H1 (cell line): ENCODE measurements around the gene DRC3. TPM values are rescaled to one million over a fixed set of nuclear protein-coding genes. Genes with fewer than 3 reads are reported as not detected.

Source experiments
- CTCF ChIA-PET: fragments of 300-600 bp; sonication (Branson Sonifier 250); formaldehyde crosslinking; loops from one replicate; lab custom pipeline; 2021; ENCODE audit not compliant: partially characterized antibody; lab: Charles Lee
- POLR2A ChIA-PET: fragments of 300-600 bp; sonication (Branson Sonifier 250); formaldehyde crosslinking; loops from one replicate; lab custom pipeline; 2021; ENCODE audit warnings: inconsistent platforms; ENCODE audit not compliant: partially characterized antibody; lab: Charles Lee
- DNase-seq, 2 experiments: peaks; one replicate each; pipeline versions ENCODE4 v3.0.0 to v3.0.0-alpha.2; 2010 to 2022; ENCODE audit warnings: low spot score in 2 of 2, low read depth in 1 of 2, mixed read lengths in 1 of 2
- FAIRE-seq: peaks from 2 replicates; lab custom pipeline; 2011; peaks lifted over from hg19 to GRCh38; lab: Jason Lieb, UNC
- H2AFZ ChIP-seq: 2 replicates; pipeline ENCODE4 v1.8.1; 2012; ENCODE audit warnings: low read length, inconsistent platforms
- H2AK5ac ChIP-seq: 2 replicates; pipeline ENCODE4 v1.6.1; 2013; ENCODE audit warnings: low read depth, low read length
- H2BK120ac ChIP-seq: replicated peaks from 2 replicates; pipeline ENCODE3; 2013; ENCODE audit warnings: low read depth, low read length, inconsistent platforms
- H2BK12ac ChIP-seq: 2 replicates; pipeline ENCODE4 v1.6.1; 2013; ENCODE audit warnings: low read depth, low read length
- H2BK15ac ChIP-seq: 2 replicates; pipeline ENCODE4 v1.6.1; 2013; ENCODE audit warnings: low read length
- H2BK20ac ChIP-seq: 2 replicates; pipeline ENCODE4 v1.6.1; 2013; ENCODE audit warnings: low read length
- H2BK5ac ChIP-seq: 2 replicates; pipeline ENCODE4 v1.6.1; 2013; ENCODE audit warnings: low read depth, low read length
- H3K14ac ChIP-seq: 2 replicates; pipeline ENCODE4 v1.6.1; 2013; ENCODE audit warnings: inconsistent platforms; ENCODE audit not compliant: insufficient read length
- H3K18ac ChIP-seq: 2 replicates; pipeline ENCODE4 v1.6.1; 2013; ENCODE audit warnings: low read length; ENCODE audit errors: extremely low read depth
- H3K23ac ChIP-seq: 2 replicates; pipeline ENCODE4 v1.6.1; 2013; ENCODE audit warnings: inconsistent platforms; ENCODE audit not compliant: insufficient read length
- H3K23me2 ChIP-seq: 2 replicates; pipeline ENCODE4 v1.6.1; 2013; ENCODE audit warnings: low read depth, low read length
- H3K27ac ChIP-seq: 2 replicates; pipeline ENCODE4 v1.6.1; 2011; ENCODE audit warnings: low read depth, low read length, inconsistent platforms
- H3K27me3 ChIP-seq, 4 experiments: replicated peaks in 1 of 4; 1 replicate in 1 of 4; 2 replicates in 3 of 4; pipeline versions ENCODE4 v1.6.1 to v1.8.1; 2011 to 2013; ENCODE audit warnings: low read length in 3 of 4, mild to moderate bottlenecking in 3 of 4, inconsistent platforms in 2 of 4, mixed read lengths in 2 of 4, moderate library complexity in 1 of 4; ENCODE audit not compliant: control insufficient read depth in 3 of 4, insufficient read depth in 3 of 4; ENCODE audit errors: extremely low read depth in 1 of 4
- H3K36me3 ChIP-seq, 4 experiments: 2 replicates each; pipeline versions ENCODE4 v1.6.1 to v1.8.1; 2011 to 2013; ENCODE audit warnings: mild to moderate bottlenecking in 4 of 4, low read length in 3 of 4, moderate library complexity in 2 of 4, control low read depth in 1 of 4, inconsistent platforms in 1 of 4; ENCODE audit not compliant: insufficient read depth in 4 of 4, control insufficient read depth in 2 of 4
- H3K4ac ChIP-seq: replicated peaks from 2 replicates; pipeline ENCODE3; 2013; ENCODE audit warnings: low read length, low read depth, mixed read lengths, inconsistent platforms; ENCODE audit not compliant: insufficient read length
- H3K4me1 ChIP-seq, 4 experiments: replicated peaks in 1 of 4; 1 replicate in 1 of 4; 2 replicates in 3 of 4; pipeline versions ENCODE4 v1.6.1 to v1.8.1; 2011 to 2013; ENCODE audit warnings: low read length in 3 of 4, inconsistent platforms in 2 of 4, mixed read lengths in 1 of 4; ENCODE audit not compliant: insufficient read depth in 4 of 4, control insufficient read depth in 3 of 4
- H3K4me2 ChIP-seq, 2 experiments: 2 replicates each; pipeline versions ENCODE4 v1.6.1 to v1.8.1; 2011 to 2013; ENCODE audit warnings: low read depth in 2 of 2, low read length in 2 of 2, control low read depth in 1 of 2, inconsistent platforms in 1 of 2, mild to moderate bottlenecking in 1 of 2; ENCODE audit not compliant: insufficient read depth in 1 of 2
- H3K4me3 ChIP-seq, 4 experiments: fragments of 200-600, 300-600 bp in 1 of 4; sonication (generic), shearing (Covaris generic), sonication (Bioruptor Twin) in 1 of 4; 2 replicates each; pipeline versions ENCODE4 v1.5.1 to v1.8.1; 2011 to 2016; ENCODE audit warnings: low read length in 4 of 4, low read depth in 3 of 4, control low read depth in 2 of 4, inconsistent platforms in 2 of 4, mild to moderate bottlenecking in 2 of 4, mixed read lengths in 1 of 4, moderate library complexity in 1 of 4; ENCODE audit not compliant: insufficient read depth in 2 of 4; ENCODE audit errors: extremely low read depth in 1 of 4
- H3K56ac ChIP-seq: replicated peaks from 2 replicates; pipeline ENCODE3; 2013; ENCODE audit warnings: low read depth, mild to moderate bottlenecking, mixed read lengths, low read length, inconsistent platforms; ENCODE audit not compliant: insufficient read length
- H3K79me1 ChIP-seq: 2 replicates; pipeline ENCODE4 v1.6.1; 2013; ENCODE audit warnings: low read depth, low read length, control low read depth
- H3K79me2 ChIP-seq, 2 experiments: 2 replicates each; pipeline versions ENCODE4 v1.6.1 to v1.8.1; 2012 to 2013; ENCODE audit warnings: low read length in 2 of 2, mild to moderate bottlenecking in 2 of 2, inconsistent platforms in 1 of 2; ENCODE audit not compliant: insufficient read depth in 2 of 2, control insufficient read depth in 1 of 2
- H3K9ac ChIP-seq, 4 experiments: replicated peaks in 1 of 4; 1 replicate in 1 of 4; 2 replicates in 3 of 4; pipeline versions ENCODE4 v1.6.1 to v1.8.1; 2011 to 2013; ENCODE audit warnings: low read depth in 3 of 4, low read length in 3 of 4, control low read depth in 2 of 4, mild to moderate bottlenecking in 2 of 4, moderate library complexity in 2 of 4, inconsistent platforms in 1 of 4; ENCODE audit errors: extremely low read depth in 1 of 4
- H3K9me3 ChIP-seq, 2 experiments: 2 replicates each; pipeline versions ENCODE4 v1.6.1 to v1.8.1; 2012 to 2013; ENCODE audit warnings: mild to moderate bottlenecking in 2 of 2, moderate library complexity in 2 of 2, control low read depth in 1 of 2, inconsistent platforms in 1 of 2, low read depth in 1 of 2, low read length in 1 of 2, mixed read lengths in 1 of 2; ENCODE audit not compliant: insufficient read depth in 2 of 2
- H4K20me1 ChIP-seq, 2 experiments: replicated peaks in 1 of 2; 2 replicates each; pipeline versions ENCODE3 to v1.8.1; 2011 to 2013; ENCODE audit warnings: inconsistent platforms in 2 of 2, low read length in 2 of 2, mild to moderate bottlenecking in 1 of 2; ENCODE audit not compliant: insufficient read depth in 2 of 2, control insufficient read depth in 1 of 2
- H4K5ac ChIP-seq: 2 replicates; pipeline ENCODE4 v1.6.1; 2013; ENCODE audit warnings: low read length, low read depth, mixed read lengths, inconsistent platforms; ENCODE audit not compliant: insufficient read length
- H4K8ac ChIP-seq: 2 replicates; pipeline ENCODE4 v1.8.0; 2013; ENCODE audit warnings: mild to moderate bottlenecking, moderate library complexity, low read length, inconsistent platforms; ENCODE audit not compliant: insufficient read depth; ENCODE audit errors: extremely low read depth
- H4K91ac ChIP-seq: replicated peaks from 2 replicates; pipeline ENCODE3; 2013; ENCODE audit warnings: low read length, mixed read lengths, inconsistent platforms; ENCODE audit not compliant: insufficient read length
- BCL11A ChIP-seq, 2 experiments: IDR thresholded peaks; one replicate each; pipeline ENCODE4 v1.6.1; 2011; ENCODE audit warnings: low read depth in 2 of 2, low read length in 2 of 2, mild to moderate bottlenecking in 2 of 2
- CHD2 ChIP-seq: IDR thresholded peaks from 2 replicates; pipeline ENCODE4 v1.6.1; 2012; ENCODE audit warnings: low read length, improper control_type of control experiment
- CTBP2 ChIP-seq: IDR thresholded peaks from 2 replicates; pipeline ENCODE4 v1.7.0; 2011; ENCODE audit warnings: borderline replicate concordance, mild to moderate bottlenecking, moderate library complexity, mixed read lengths, low read length; ENCODE audit not compliant: insufficient read depth, insufficient read length
- EGR1 ChIP-seq: IDR thresholded peaks from 2 replicates; pipeline ENCODE4 v1.6.1; 2011; ENCODE audit warnings: low read depth, low read length, borderline replicate concordance
- EZH2 ChIP-seq: fragments of 200-600 bp; sonication (generic); IDR thresholded peaks from 2 replicates; pipeline ENCODE4 v1.7.1; 2012; ENCODE audit warnings: low read depth, mild to moderate bottlenecking, moderate library complexity, low read length, inconsistent platforms; ENCODE audit not compliant: severe bottlenecking
- JUND ChIP-seq: IDR thresholded peaks from 2 replicates; pipeline ENCODE4 v1.6.1; 2011; ENCODE audit warnings: mild to moderate bottlenecking, improper control_type of control experiment, low read length
- KDM4A ChIP-seq: IDR thresholded peaks from one replicate; pipeline ENCODE4 v1.7.1; 2012; ENCODE audit warnings: low read depth, mild to moderate bottlenecking, moderate library complexity, low read length, inconsistent platforms; ENCODE audit not compliant: severe bottlenecking
- NRF1 ChIP-seq: IDR thresholded peaks from 2 replicates; pipeline ENCODE4 v1.6.1; 2011; ENCODE audit warnings: mild to moderate bottlenecking, low read depth, low read length, improper control_type of control experiment
- POLR2AphosphoS5 ChIP-seq: IDR thresholded peaks from 2 replicates; pipeline ENCODE4 v1.6.1; 2011; ENCODE audit warnings: low read depth, low read length
- RBBP5 ChIP-seq: IDR thresholded peaks from 2 replicates; pipeline ENCODE4 v1.7.1; 2012; ENCODE audit warnings: low read depth, mild to moderate bottlenecking, inconsistent platforms, low read length, moderate library complexity, borderline replicate concordance
- RNF2 ChIP-seq: fragments of 200-900, 300-1000 bp; sonication (generic); IDR thresholded peaks from 2 replicates; pipeline ENCODE4 v1.7.1; 2016; ENCODE audit warnings: borderline replicate concordance, low read depth, mild to moderate bottlenecking, antibody characterized with exemption, low read length; ENCODE audit not compliant: poor library complexity, severe bottlenecking; ENCODE audit errors: missing control alignments
- SIX5 ChIP-seq: IDR thresholded peaks from 2 replicates; pipeline ENCODE4 v1.6.1; 2011; ENCODE audit warnings: mild to moderate bottlenecking, low read depth, low read length
- SP1 ChIP-seq: IDR thresholded peaks from 2 replicates; pipeline ENCODE4 v1.6.1; 2011; ENCODE audit warnings: low read depth, low read length
- WGBS, 2 experiments: shearing (Covaris generic) in 1 of 2; methylation state at CpG; one replicate each; pipeline versions ENCODE4 v1.1.6 to v1.1.7; 2013 to 2015; ENCODE audit warnings: low lambda C conversion rate in 2 of 2, mixed read lengths in 2 of 2, inconsistent platforms in 1 of 2, low coverage in 1 of 2, missing lambda C conversion rate in 1 of 2; ENCODE audit not compliant: insufficient replicate concordance in 2 of 2, insufficient coverage in 1 of 2, insufficient read length in 1 of 2; ENCODE audit errors: extremely low coverage in 1 of 2, missing lambda C conversion rate in 1 of 2; 5-methylcytosine and 5-hydroxymethylcytosine counted together
- polyA plus RNA-seq, 7 experiments: library from polyadenylated mRNA; depleted of rRNA in 3 of 7; stranded (reverse) in 5 of 7; unstranded in 2 of 7; fragments of >200 nt in 5 of 7; fragments of 200-250 nt in 2 of 7; gene quantifications; 1 replicate in 5 of 7; 2 replicates in 1 of 7; 4 replicates in 1 of 7; pipeline versions ENCODE4 v1.2.1 to v1.2.3, GENCODE V29; 2011 to 2013; ENCODE audit warnings: missing spikeins in 2 of 7, mixed read lengths in 2 of 7
- total RNA-seq: library from RNA; stranded (reverse); fragmentation: NEBNext Ultra II Directional; extraction: Animal tissue kit (Norgen Biotek cat#: 25700); gene quantifications from 2 replicates; pipeline ENCODE4 v1.2.1, GENCODE V29; 2021
- TF ChIP-seq, protein P1 (sequence below): IDR thresholded peaks from 2 replicates; pipeline ENCODE4 v1.6.1; 2012; ENCODE audit warnings: inconsistent platforms

The DRC3 gene
- total and polyA plus RNA-seq, 2 of the 8 experiments (the other 6 are each of a cell fraction or from before 2014, with no cell fraction given), result 0.59 TPM; not detected in 1

DNA sequence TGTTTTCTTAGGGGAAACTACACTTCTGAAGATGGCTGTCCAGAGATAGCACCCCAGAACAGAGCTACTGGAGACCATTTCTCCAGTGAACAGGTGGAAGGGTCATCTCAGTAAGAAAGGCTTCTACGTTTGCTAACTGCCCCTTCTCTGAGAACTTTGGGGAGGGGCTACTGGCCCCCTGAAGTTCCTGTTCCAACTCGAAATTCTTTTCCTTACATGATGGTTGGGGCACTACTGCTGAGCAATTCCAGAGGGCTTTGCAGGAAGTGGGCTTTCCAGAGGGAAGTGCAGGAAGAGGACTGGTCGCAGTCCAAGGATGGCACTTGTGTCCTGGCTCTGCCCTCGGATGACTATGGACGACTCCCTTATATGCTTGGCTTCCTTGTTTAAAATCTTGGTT lies 31.6 kb upstream of the DRC3 start:
- Histone ChIP-seq H3K4me2 (no peak overlapping the region), H3K4me1 (peaks cover 3 to 16% (median 12%) of the 10 kb centered on the region in 4 experiments)
- TF ChIP-seq EZH2 (no peak), NRF1 (no peak), BCL11A (IDR thresholded peaks at IDR 0.05; ENCODE audit: low read depth in 2 of 2, low read length in 2 of 2) (no peak), SIX5 (no peak), CHD2 (no peak), POLR2AphosphoS5 (no peak), KDM4A (no peak), RBBP5 (no peak), RNF2 (no peak), SP1 (no peak), CTBP2 (no peak), EGR1 (no peak), JUND (no peak)
- TF ChIP-seq, protein P1, sequence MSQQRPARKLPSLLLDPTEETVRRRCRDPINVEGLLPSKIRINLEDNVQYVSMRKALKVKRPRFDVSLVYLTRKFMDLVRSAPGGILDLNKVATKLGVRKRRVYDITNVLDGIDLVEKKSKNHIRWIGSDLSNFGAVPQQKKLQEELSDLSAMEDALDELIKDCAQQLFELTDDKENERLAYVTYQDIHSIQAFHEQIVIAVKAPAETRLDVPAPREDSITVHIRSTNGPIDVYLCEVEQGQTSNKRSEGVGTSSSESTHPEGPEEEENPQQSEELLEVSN, result no peak

More for the DNA sequence above, 31.6 kb upstream of the DRC3 start:
- WGBS, 2 experiments, result 80% methylated on average over 5 of the region's 5 CpGs; no CpG with 5 or more reads in 1 of the 2 experiments
- Histone ChIP-seq H3K4ac (no peak overlapping the region), H3K9ac (no peak overlapping the region), H3K18ac (no peak overlapping the region), H4K5ac (no peak overlapping the region), H3K23ac (no peak overlapping the region), H2BK120ac (no peak overlapping the region), H2BK20ac (no peak overlapping the region), H3K23me2 (no peaks in the 10 kb centered on the region), H3K27me3 (no peaks in the 10 kb centered on the region), H4K91ac (no peak overlapping the region), H3K9me3 (no peaks in the 10 kb centered on the region), H3K14ac (no peak overlapping the region), H3K36me3 (no peaks in the 10 kb centered on the region), H3K27ac (no peak overlapping the region), H2AFZ (no peak overlapping the region), H3K79me2 (no peaks in the 10 kb centered on the region), H3K56ac (no peak overlapping the region), H2AK5ac (no peak overlapping the region), H4K8ac (no peak overlapping the region), H2BK5ac (no peak overlapping the region), H3K79me1 (no peaks in the 10 kb centered on the region), H2BK12ac (no peak overlapping the region), H2BK15ac (no peak overlapping the region), H3K4me3 (no peak overlapping the region), H4K20me1 (no peaks in the 10 kb centered on the region)
- no peak for DNase-seq
- ChIA-PET CTCF (interaction anchor here (1.2 to 2.0 kb wide), 6 partner anchors 9 to 261 kb away, joined by 3 to 6 read pairs (median 4); partner anchors contain the start of genes DRC3 and TOM1L2), POLR2A (interaction anchor here (1.1 to 1.3 kb wide), 2 partner anchors 9 to 105 kb away, joined by 3 to 4 read pairs; partner anchors contain the start of gene SREBF1)
- no peak for FAIRE-seq
